ENCODE data around the gene SFRP5.

Gene SFRP5

DNA sequence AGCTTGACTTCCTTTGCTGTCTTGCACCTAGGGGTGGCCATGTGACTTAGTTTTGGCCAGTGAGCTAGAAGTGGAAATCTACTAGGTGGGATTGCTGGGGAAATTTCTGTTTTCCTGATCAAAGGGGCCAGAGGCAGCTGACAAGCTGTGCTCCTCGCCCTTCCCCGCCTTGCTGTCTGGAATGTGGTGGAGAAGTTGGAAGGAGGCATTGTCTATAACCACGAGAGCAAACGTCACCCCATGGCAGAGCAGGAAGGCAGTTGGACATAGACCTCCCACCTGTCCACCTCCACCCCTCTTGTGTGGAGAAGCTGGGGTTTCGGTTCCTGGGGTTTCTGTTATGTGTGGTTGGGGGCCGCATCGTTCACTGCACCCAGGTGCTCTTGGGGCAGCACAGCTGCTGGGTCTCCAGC, 7.3 kb downstream of the SFRP5 start:
- Histone ChIP-seq H2AFZ (ENCODE audit: low read length, unreplicated experiment) (no peak overlapping the region), H3K27ac (ENCODE audit: low read depth, low read length) (no peak overlapping the region), H3K27me3 (ENCODE audit: insufficient read depth, low read length) (no peaks in the 10 kb centered on the region), H3K4me1 (ENCODE audit: control insufficient read depth, insufficient read depth, low read length, unreplicated experiment) (no peaks in the 10 kb centered on the region), H3K4me3 (ENCODE audit: low read depth, low read length) (no peak overlapping the region), H3K36me3 (ENCODE audit: insufficient read depth, low read length) (no peaks in the 10 kb centered on the region), H3K79me2 (ENCODE audit: control insufficient read depth, insufficient read depth, low read length, unreplicated experiment) (no peaks in the 10 kb centered on the region)

DNA sequence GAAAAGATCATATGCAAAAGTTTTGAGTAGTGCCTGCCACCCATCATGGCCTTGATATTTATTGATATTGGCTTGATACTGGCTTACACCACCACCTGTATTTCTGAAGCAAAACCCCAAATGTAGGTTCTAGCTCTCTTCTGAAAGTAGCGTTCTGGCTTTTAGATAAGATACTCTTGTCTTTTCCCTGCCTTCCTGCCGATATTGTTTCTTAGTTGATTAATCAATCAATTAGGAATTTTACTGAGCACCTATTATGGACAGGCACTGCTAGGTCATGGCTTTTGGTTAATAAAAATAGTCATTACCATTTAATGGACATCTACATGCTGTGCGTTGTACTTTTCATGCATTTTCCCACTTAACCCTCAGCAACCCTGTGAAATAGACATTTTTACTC, 7.9 kb downstream of the SFRP5 start:
- Histone ChIP-seq H3K27me3 (ENCODE audit: insufficient read depth, low read length) (no peaks in the 10 kb centered on the region), H3K36me3 (ENCODE audit: insufficient read depth, low read length) (no peaks in the 10 kb centered on the region), H3K4me3 (ENCODE audit: low read depth, low read length) (no peak overlapping the region), H3K79me2 (ENCODE audit: control insufficient read depth, insufficient read depth, low read length, unreplicated experiment) (no peaks in the 10 kb centered on the region), H3K27ac (ENCODE audit: low read depth, low read length) (no peak overlapping the region), H3K4me1 (ENCODE audit: control insufficient read depth, insufficient read depth, low read length, unreplicated experiment) (no peaks in the 10 kb centered on the region), H2AFZ (ENCODE audit: low read length, unreplicated experiment) (no peak overlapping the region)

DNA sequence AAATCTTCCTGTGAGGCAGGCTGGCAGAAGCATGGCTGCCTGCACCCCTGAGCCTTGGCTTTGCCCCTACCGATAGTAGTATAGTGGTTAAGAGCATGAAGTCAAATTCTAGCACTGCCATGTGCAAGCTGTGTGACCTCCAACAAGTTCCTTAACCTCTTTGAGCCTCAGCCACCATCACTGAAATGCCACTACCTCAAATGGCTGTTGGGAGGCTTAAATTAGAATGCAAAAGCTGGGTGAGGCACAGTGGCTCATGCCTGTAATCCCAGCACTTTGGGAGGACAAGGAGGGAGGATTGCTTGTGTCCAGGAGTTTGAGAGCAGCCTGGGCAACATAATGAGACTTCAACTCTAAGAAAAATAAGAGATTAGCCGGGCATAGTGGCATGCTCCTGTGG, 8.4 kb downstream of the SFRP5 start:
- H2AFZ ChIP-seq (ENCODE audit: low read length, unreplicated experiment): no peak overlapping the region
- no peaks in the 10 kb centered on the region for H3K4me1 ChIP-seq (ENCODE audit: control insufficient read depth, insufficient read depth, low read length, unreplicated experiment)
- H3K79me2 ChIP-seq (ENCODE audit: control insufficient read depth, insufficient read depth, low read length, unreplicated experiment): no peaks in the 10 kb centered on the region
- no peak overlapping the region for H3K27ac ChIP-seq (ENCODE audit: low read depth, low read length)
- H3K4me3 ChIP-seq (ENCODE audit: low read depth, low read length): no peak overlapping the region
- H3K27me3 ChIP-seq (ENCODE audit: insufficient read depth, low read length): no peaks in the 10 kb centered on the region
- H3K36me3 ChIP-seq (ENCODE audit: insufficient read depth, low read length): no peaks in the 10 kb centered on the region

DNA sequence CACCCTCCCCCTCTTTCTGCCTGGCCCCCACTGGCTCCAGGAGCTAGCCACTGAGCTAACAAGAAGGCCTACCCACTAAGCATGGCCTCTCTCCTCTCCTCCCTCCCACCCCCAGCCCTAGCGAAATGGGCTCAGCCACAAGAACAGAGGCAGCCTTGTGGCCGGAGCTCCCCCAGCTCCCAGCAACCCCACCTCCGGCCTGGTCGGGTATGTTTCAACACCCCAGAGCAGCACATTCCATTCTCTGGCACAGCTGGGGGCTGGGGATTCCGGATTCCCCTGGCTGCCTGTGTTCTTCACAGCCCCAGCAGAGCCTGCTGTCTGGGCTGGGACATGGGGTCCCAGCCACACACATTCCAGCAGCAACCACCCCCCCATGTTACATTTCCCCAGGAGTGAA, 9.0 kb downstream of the SFRP5 start:
- no peak overlapping the region for H2AFZ ChIP-seq (ENCODE audit: low read length, unreplicated experiment)
- no peaks in the 10 kb centered on the region for H3K27me3 ChIP-seq (ENCODE audit: insufficient read depth, low read length)
- H3K4me3 ChIP-seq (ENCODE audit: low read depth, low read length): no peak overlapping the region
- H3K36me3 ChIP-seq (ENCODE audit: insufficient read depth, low read length): no peaks in the 10 kb centered on the region
- H3K4me1 ChIP-seq (ENCODE audit: control insufficient read depth, insufficient read depth, low read length, unreplicated experiment): no peaks in the 10 kb centered on the region
- no peaks in the 10 kb centered on the region for H3K79me2 ChIP-seq (ENCODE audit: control insufficient read depth, insufficient read depth, low read length, unreplicated experiment)
- no peak overlapping the region for H3K27ac ChIP-seq (ENCODE audit: low read depth, low read length)

DNA sequence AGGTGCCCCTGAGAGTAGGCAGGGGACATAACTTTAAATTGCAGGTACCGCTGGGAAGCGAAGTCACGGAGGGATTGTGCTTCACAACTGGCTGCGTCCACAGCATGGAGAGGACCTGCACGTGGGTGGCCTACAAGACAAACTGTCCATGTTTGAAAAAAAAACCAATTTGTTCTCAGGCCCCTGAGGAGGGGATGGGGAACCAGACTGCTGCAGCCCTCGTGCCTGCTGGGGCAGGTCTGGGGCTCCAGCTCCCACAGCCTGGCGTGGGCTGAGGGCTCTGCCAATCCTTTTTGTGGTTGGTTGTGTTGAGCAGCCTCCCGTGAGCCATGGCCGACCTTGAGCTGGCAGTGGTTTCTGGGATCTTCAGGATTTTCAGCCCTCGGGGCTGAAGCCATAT, 9.7 kb downstream of the SFRP5 start:
- Histone ChIP-seq H2AFZ (ENCODE audit: low read length, unreplicated experiment) (no peak overlapping the region), H3K4me3 (ENCODE audit: low read depth, low read length) (no peak overlapping the region), H3K27me3 (ENCODE audit: insufficient read depth, low read length) (no peaks in the 10 kb centered on the region), H3K4me1 (ENCODE audit: control insufficient read depth, insufficient read depth, low read length, unreplicated experiment) (no peaks in the 10 kb centered on the region), H3K79me2 (ENCODE audit: control insufficient read depth, insufficient read depth, low read length, unreplicated experiment) (no peaks in the 10 kb centered on the region), H3K36me3 (ENCODE audit: insufficient read depth, low read length) (no peaks in the 10 kb centered on the region), H3K27ac (ENCODE audit: low read depth, low read length) (no peak overlapping the region)

DNA sequence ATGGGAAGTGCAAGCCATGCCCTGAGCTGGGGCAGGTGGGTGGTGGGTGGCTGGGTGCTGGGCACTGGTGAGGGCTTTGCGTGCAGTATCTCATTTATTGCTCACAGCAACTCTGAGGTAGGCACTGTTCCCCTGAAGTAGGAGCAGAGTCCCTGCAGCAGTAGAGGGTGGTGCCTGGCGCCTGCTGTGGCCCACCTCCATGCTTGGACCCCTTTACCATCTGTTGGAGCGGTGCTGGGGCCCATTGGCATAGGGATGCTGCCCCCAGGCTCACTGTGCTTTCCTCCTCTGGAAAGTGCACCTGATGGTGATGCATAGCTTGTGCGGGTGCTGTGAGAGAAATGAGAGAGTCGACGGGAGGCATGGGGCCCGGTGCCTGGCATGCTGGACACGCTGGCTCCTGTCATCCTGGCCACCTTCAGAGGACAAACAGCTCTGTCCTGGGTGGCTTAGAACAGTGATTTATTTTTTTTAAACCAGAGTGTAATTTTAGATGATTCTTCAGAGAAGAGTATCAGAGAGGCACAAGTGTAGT, 10.4 kb downstream of the SFRP5 start:
- no peak overlapping the region for H2AFZ ChIP-seq (ENCODE audit: low read length, unreplicated experiment)
- no peak overlapping the region for H3K4me3 ChIP-seq (ENCODE audit: low read depth, low read length)
- no peaks in the 10 kb centered on the region for H3K4me1 ChIP-seq (ENCODE audit: control insufficient read depth, insufficient read depth, low read length, unreplicated experiment)
- no peaks in the 10 kb centered on the region for H3K36me3 ChIP-seq (ENCODE audit: insufficient read depth, low read length)
- no peaks in the 10 kb centered on the region for H3K27me3 ChIP-seq (ENCODE audit: insufficient read depth, low read length)
- H3K79me2 ChIP-seq (ENCODE audit: control insufficient read depth, insufficient read depth, low read length, unreplicated experiment): no peaks in the 10 kb centered on the region
- H3K27ac ChIP-seq (ENCODE audit: low read depth, low read length): no peak overlapping the region

DNA sequence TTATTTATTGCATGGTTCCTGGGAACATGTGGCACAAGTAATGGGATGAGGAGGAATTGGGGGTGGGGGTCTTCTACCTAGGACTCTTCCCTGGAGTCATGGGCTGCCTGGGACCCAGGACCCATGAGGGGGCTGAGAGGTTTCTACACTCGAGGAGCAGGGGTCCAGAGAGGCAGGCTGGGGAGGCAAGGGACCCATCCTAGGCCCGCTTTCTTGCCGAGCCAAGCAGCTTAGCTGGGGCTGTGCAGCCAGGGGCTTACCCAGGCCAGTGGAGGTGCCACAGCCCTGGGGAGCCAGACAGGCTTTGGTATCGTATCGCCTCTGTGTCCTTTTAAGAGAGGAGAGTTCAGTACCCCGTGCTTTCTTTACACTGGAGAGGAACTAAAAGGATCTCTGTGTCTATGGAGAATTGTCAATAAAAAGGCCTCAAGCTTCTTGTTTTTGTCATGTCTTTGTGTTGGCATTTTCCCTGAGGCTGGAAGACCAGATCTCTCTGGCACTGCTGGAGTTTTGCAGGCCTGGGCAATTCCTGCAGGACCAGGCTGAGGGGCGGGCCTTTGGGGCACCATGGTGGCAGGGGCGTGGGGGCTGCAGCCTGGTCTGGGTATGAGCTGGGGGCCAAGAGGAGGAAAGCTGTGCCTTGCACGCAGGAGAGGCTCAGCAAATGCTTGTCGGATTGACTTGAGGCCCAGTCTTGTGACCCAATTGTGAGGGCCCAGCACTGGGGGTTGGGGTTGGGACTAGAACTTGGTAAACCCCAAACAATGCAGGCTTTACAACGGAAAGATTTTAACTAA, 11.1 kb downstream of the SFRP5 start:
- Histone ChIP-seq H3K4me1 (ENCODE audit: control insufficient read depth, insufficient read depth, low read length, unreplicated experiment) (no peaks in the 10 kb centered on the region), H3K27ac (ENCODE audit: low read depth, low read length) (no peak overlapping the region), H3K36me3 (ENCODE audit: insufficient read depth, low read length) (no peaks in the 10 kb centered on the region), H3K4me3 (ENCODE audit: low read depth, low read length) (no peak overlapping the region), H3K79me2 (ENCODE audit: control insufficient read depth, insufficient read depth, low read length, unreplicated experiment) (no peaks in the 10 kb centered on the region), H2AFZ (ENCODE audit: low read length, unreplicated experiment) (no peak overlapping the region), H3K27me3 (ENCODE audit: insufficient read depth, low read length) (no peaks in the 10 kb centered on the region)

DNA sequence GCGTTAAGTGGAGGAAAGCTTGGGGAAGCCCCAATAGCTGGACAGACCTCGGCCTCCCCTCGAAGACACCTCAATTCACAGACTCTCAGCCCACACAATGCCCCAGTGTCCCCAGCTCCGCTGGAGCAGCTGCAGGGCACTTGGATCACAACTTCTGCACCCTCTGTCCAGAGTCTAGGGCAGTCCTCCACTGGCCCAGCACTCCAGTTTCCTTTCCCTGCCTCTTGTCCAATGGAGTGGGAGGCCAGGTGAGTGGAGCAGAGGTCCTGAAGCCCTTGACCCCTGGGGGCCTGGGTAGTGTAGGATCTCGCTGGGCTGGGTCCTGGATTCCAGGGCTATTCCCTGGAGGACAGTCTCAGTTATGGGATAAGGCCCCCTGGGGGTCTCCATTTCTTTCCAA, 11.9 kb downstream of the SFRP5 start:
- Histone ChIP-seq H3K27me3 (ENCODE audit: insufficient read depth, low read length) (no peaks in the 10 kb centered on the region), H3K27ac (ENCODE audit: low read depth, low read length) (no peak overlapping the region), H2AFZ (ENCODE audit: low read length, unreplicated experiment) (no peak overlapping the region), H3K79me2 (ENCODE audit: control insufficient read depth, insufficient read depth, low read length, unreplicated experiment) (no peaks in the 10 kb centered on the region), H3K36me3 (ENCODE audit: insufficient read depth, low read length) (no peaks in the 10 kb centered on the region), H3K4me1 (ENCODE audit: control insufficient read depth, insufficient read depth, low read length, unreplicated experiment) (no peaks in the 10 kb centered on the region), H3K4me3 (ENCODE audit: low read depth, low read length) (no peak overlapping the region)

DNA sequence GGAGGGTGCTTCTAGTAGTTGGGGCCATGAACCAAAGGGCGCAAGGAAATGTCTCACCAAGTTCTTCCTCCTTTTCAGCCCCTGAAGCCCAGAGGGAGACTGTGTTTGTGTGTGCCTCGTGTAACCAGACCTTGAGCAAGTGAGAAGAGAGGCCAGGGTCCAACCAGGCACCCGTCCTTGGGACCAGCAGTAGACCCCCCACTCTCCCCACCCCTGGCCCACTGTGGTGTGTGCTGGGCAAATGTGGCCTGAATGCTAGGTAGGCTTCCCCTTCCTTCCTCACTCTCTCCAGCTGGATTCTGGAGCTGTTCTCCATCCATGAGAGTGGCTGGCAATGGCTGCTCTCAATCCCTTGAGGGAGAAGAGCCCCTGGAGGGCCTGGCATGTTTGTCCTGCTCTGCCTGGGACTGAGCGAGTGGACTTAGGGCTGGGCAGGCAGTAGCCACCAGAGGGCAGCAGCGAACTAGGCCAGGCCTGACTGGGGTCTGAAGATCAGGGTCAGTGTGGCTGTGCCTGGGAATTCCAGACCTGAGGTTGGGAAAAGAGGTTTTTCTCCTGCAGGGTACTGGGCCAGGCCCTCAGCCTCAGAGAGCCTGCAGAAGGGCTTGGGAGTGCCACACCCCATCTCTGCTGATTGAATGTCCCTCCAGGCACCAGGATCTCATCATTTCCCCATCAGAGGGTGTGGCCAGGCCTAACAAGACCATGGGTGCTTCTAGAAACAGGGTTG, 12.5 kb downstream of the SFRP5 start:
- no peaks in the 10 kb centered on the region for H3K79me2 ChIP-seq (ENCODE audit: control insufficient read depth, insufficient read depth, low read length, unreplicated experiment)
- no peak overlapping the region for H3K4me3 ChIP-seq (ENCODE audit: low read depth, low read length)
- H2AFZ ChIP-seq (ENCODE audit: low read length, unreplicated experiment): no peak overlapping the region
- no peaks in the 10 kb centered on the region for H3K4me1 ChIP-seq (ENCODE audit: control insufficient read depth, insufficient read depth, low read length, unreplicated experiment)
- H3K36me3 ChIP-seq (ENCODE audit: insufficient read depth, low read length): peaks cover 4% of the 10 kb centered on the region; the same call in 1 of the 2 replicates
- no peak overlapping the region for H3K27ac ChIP-seq (ENCODE audit: low read depth, low read length)
- H3K27me3 ChIP-seq (ENCODE audit: insufficient read depth, low read length): no peaks in the 10 kb centered on the region

DNA sequence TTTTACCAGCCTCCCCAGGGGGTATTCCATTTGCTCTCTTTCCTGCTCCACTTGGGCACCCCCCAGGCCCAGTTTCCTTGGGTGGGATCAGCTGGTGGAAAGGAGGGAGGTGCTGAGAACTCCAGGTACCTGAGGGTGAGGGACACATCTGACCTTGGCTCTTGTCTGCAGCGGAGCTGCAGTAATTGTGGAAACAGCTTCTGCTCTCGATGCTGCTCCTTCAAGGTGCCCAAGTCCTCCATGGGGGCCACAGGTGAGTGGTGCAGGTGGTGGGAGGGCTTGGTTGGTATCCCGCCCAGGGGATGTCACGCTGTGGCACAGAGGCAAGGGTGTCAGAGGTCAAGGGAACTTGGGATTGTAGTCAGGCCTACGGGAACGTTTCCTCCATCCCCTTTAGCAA, 14.3 kb downstream of the SFRP5 start:
- no peak overlapping the region for H3K4me3 ChIP-seq (ENCODE audit: low read depth, low read length)
- no peak overlapping the region for H2AFZ ChIP-seq (ENCODE audit: low read length, unreplicated experiment)
- H3K27me3 ChIP-seq (ENCODE audit: insufficient read depth, low read length): no peaks in the 10 kb centered on the region
- H3K79me2 ChIP-seq (ENCODE audit: control insufficient read depth, insufficient read depth, low read length, unreplicated experiment): no peaks in the 10 kb centered on the region
- H3K4me1 ChIP-seq (ENCODE audit: control insufficient read depth, insufficient read depth, low read length, unreplicated experiment): no peaks in the 10 kb centered on the region
- peaks cover 9% of the 10 kb centered on the region; the same call in 1 of the 2 replicates for H3K36me3 ChIP-seq (ENCODE audit: insufficient read depth, low read length)
- H3K27ac ChIP-seq (ENCODE audit: low read depth, low read length): no peak overlapping the region

DNA sequence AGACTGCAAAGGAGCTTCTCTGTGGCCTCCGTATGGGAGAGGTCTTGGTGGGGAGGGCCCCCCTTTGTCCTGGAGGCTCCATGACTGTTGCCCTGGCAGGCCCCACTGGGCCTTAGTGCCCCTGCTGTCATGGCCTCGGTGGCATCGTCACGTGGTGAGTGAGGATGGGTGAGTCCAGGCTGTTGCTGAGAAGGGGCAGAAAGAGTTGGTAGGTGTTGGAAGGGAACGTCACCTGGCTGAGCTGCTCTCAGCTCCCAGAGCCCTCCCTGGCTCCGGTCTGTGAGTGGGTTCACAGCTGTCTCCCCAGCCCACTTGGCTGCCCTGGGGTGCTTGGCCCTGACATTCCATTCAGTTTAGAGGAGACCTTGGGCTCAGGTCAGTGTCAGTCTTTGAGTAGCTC, 16.1 kb downstream of the SFRP5 start:
- peaks cover 17% of the 10 kb centered on the region; the same call in 1 of the 2 replicates for H3K36me3 ChIP-seq (ENCODE audit: insufficient read depth, low read length)
- H3K4me1 ChIP-seq (ENCODE audit: control insufficient read depth, insufficient read depth, low read length, unreplicated experiment): no peaks in the 10 kb centered on the region
- no peaks in the 10 kb centered on the region for H3K27me3 ChIP-seq (ENCODE audit: insufficient read depth, low read length)
- H3K79me2 ChIP-seq (ENCODE audit: control insufficient read depth, insufficient read depth, low read length, unreplicated experiment): no peaks in the 10 kb centered on the region
- no peak overlapping the region for H3K4me3 ChIP-seq (ENCODE audit: low read depth, low read length)
- H3K27ac ChIP-seq (ENCODE audit: low read depth, low read length): no peak overlapping the region
- H2AFZ ChIP-seq (ENCODE audit: low read length, unreplicated experiment): no peak overlapping the region

Measured in ACC112 (cell line).